NB4 (cell line): Measurements from ENCODE around the gene FAM53B.

Source experiments
- CTCF ChIP-seq: IDR thresholded peaks from one replicate; pipeline ENCODE4 v1.5.1; 2012; ENCODE audit warnings: low read depth, low read length
- POLR2A ChIP-seq: IDR thresholded peaks from 2 replicates; pipeline ENCODE4 v1.6.1; 2011; ENCODE audit warnings: mild to moderate bottlenecking; ENCODE audit not compliant: insufficient read length; ENCODE audit errors: extremely low read depth

- TF ChIP-seq CTCF, result no peak
- TF ChIP-seq POLR2A, result no peak
These were observed 4.0 kb upstream of the FAM53B start for GRCh38 chr10:124748166-124748565.
